GM20431 (cell line): ENCODE data around the gene PXDC1.

Experiments
- in situ Hi-C: fragments of 300-500 bp; cut with MseI, MboI; formaldehyde crosslinking; loops from one replicate; pipeline ENCODE4 v1.15.0; 2020; ENCODE audit warnings: low sequenced_read_pairs; ENCODE audit not compliant: unreplicated experiment

PXDC1 gene

GRCh38 chr6:3751077-3751729 lies at the start of gene PXDC1:
Gene PXDC1, minus strand, starts transcription at chr6:3751713. Its CDS starts 182 bp downstream, at chr6:3751531.
- in situ Hi-C loops, result no loop called here

- in situ Hi-C loops, result no loop called here
Measured at GRCh38 chr6:3800850-3801591, 49.5 kb upstream of the PXDC1 start.

- in situ Hi-C loops, result no loop called here
Measured at GRCh38 chr6:3799719-3800118, 48.2 kb upstream of the PXDC1 start.

GRCh38 chr6:3798055-3798919 lies 46.8 kb upstream of the PXDC1 start:
- in situ Hi-C loops, result no loop called here

GRCh38 chr6:3797231-3798054 lies 45.9 kb upstream of the PXDC1 start:
- in situ Hi-C loops, result no loop called here

- in situ Hi-C loops, result no loop called here
Measured at GRCh38 chr6:3796719-3797041, 45.2 kb upstream of the PXDC1 start.

- in situ Hi-C loops, result no loop called here
Measured at GRCh38 chr6:3795836-3796718, 44.6 kb upstream of the PXDC1 start.

GRCh38 chr6:3794092-3794491 lies 42.6 kb upstream of the PXDC1 start:
- in situ Hi-C loops, result no loop called here

- in situ Hi-C loops, result no loop called here
Measured at GRCh38 chr6:3793545-3793944, 42.0 kb upstream of the PXDC1 start.

GRCh38 chr6:3791526-3792203 lies 40.2 kb upstream of the PXDC1 start:
- in situ Hi-C loops, result no loop called here

- in situ Hi-C loops, result no loop called here
Measured at GRCh38 chr6:3789896-3790558, 38.5 kb upstream of the PXDC1 start.

- in situ Hi-C loops, result no loop called here
Measured at GRCh38 chr6:3789018-3789895, 37.7 kb upstream of the PXDC1 start.

GRCh38 chr6:3788408-3789017 lies 37.0 kb upstream of the PXDC1 start:
- in situ Hi-C loops, result no loop called here

- in situ Hi-C loops, result no loop called here
Measured at GRCh38 chr6:3786141-3786540, 34.6 kb upstream of the PXDC1 start.

GRCh38 chr6:3785745-3786098 lies 34.2 kb upstream of the PXDC1 start:
- in situ Hi-C loops, result no loop called here

- in situ Hi-C loops, result no loop called here
Measured at GRCh38 chr6:3784885-3785744, 33.6 kb upstream of the PXDC1 start.
